NCI-H1105 (cell line): ENCODE measurements around the gene PNPLA2.

Experiments used
- DNase-seq: peaks from one replicate; lab custom pipeline; 2025; lab: John Stamatoyannopoulos, UW

Gene PNPLA2

DNA sequence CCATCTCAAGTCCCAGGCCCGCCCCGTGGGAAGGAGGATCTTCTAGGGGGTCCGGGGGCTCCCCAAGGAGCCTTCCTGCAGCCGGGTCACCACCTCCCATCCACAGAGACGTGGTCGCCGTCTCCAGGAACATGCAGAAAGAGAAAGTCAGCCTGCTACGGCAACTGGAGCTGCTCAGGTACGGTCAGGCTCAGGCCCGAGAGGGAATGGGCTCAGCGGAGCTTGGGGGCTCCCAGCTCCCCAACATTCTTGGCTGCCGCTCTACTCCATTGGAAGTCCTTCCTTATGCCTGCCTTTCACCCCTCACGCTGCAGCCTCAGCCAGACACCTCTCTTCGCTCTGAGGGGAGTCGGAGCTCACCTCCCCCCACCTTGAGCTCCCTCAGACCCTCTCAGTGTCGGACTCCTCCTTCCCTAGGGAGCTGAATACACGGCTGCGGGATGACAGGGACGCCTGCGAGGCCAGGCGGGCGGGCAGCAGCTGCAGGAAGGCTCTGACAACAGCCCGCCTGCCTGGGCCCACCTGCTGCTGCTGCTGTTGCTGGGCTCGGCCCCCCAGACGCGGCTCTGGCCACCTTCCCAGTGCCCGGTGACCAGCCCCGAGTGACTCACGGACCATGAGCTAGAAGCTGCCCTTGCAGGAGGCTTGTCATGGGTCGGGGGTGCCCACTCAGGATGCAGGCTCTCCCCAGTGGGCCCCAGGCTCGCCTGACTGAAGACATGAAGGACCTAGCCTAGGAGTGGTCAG, 12.6 kb downstream of the PNPLA2 start:
- DNase-seq, result no peak

GRCh38 chr11:831961-832528, 13.3 kb downstream of the PNPLA2 start:
- no peak for DNase-seq

- peak; percentile 46 for DNase-seq
Measured at GRCh38 chr11:832529-833113, 13.9 kb downstream of the PNPLA2 start, which contains the start of gene CD151. CD151 (plus strand) TSS chr11:832952; CDS start chr11:836070, 3,118 bp downstream.

GRCh38 chr11:833114-833791, 14.5 kb downstream of the PNPLA2 start:
- peak; percentile 27 for DNase-seq

DNA sequence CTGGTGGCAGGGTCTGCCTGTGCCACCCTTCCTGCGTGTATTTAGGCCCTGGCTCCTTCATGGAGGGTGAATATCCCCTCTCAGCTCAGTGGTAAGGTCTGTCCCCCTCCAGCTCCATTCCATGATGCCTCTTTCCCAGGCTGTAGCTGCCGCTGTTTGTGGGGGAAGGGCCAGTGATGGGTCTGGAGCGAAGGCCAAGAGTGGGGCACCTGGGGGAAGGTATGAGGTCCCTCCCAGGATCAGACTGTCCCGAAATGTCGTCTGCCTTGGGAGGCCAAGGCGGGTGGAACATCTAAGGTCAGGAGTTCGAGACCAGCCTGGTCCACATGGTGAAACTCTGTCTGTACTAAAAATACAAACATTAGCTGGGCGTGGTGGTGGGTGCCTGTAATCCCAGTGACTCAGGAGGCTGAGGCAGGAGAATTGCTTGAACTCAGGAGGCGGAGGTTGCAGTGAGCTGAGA, 15.2 kb downstream of the PNPLA2 start:
- no peak for DNase-seq

GRCh38 chr11:834371-835316, 15.9 kb downstream of the PNPLA2 start:
- DNase-seq, result no peak

DNA sequence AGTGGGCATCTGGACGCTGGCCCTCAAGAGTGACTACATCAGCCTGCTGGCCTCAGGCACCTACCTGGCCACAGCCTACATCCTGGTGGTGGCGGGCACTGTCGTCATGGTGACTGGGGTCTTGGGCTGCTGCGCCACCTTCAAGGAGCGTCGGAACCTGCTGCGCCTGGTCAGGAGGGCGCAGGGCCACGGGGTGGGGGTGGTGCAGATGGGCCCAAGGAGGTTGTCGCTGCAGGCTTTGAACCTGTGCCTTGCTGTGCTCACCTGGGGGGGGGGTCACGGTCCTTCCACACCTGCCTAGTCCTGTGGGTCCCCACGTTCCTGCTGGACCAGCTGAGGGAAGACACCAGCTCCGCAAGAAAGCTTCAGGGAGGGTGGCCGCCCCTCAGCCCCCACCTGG, 17.6 kb downstream of the PNPLA2 start:
- DNase-seq, result no peak

DNA sequence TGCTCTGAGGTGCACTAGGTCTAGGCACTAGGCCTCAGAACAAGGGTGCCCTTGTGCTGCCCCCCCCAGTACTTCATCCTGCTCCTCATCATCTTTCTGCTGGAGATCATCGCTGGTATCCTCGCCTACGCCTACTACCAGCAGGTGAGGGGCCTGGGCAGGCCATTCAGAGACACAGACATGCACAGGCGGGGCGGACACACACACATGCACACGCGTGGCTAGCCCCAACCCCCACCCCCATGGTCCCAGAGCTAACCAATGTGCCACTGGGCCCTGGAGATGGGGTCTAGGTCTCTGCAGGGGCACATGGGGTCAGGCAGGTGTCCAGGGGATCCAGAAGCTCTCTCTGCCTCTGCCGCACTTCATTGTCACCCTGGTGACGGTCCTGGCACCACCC, 18.0 kb downstream of the PNPLA2 start:
- DNase-seq, result no peak

DNA sequence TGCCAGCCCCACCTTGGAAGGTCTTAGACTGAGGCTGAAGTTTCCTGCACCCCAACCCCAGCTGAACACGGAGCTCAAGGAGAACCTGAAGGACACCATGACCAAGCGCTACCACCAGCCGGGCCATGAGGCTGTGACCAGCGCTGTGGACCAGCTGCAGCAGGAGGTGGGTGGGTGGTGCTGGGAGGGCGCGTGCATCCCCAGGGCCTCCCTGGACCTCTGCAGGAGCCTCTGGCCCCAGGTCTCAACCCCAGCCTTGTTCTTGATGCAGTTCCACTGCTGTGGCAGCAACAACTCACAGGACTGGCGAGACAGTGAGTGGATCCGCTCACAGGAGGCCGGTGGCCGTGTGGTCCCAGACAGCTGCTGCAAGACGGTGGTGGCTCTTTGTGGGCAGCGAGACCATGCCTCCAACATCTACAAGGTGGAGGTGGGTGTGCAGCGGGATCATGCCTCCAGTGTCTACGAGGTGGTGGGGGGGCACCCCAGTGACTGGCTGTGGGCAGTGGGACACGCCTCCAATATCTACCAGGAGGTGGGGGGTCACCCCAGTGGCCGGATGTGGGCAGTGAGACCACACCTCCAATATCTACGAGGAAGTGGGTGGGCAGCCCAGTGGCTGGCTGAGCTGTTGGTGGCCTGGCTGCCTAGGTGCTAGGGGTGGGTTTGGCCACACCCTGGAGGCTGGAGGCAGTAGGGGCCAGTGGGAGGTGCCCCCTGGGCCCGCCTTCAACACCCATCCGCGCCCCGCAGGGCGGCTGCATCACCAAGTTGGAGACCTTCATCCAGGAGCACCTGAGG, 18.7 kb downstream of the PNPLA2 start:
- no peak for DNase-seq

DNA sequence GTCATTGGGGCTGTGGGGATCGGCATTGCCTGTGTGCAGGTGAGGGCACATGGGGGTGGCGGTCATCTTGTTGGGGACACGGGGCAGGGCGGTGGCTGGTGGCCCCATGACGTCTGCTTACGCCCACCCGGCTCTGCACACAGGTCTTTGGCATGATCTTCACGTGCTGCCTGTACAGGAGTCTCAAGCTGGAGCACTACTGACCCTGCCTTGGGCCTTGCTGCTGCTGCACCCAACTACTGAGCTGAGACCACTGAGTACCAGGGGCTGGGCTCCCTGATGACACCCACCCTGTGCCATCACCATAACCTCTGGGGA, 19.2 kb downstream of the PNPLA2 start:
- DNase-seq, result no peak

DNA sequence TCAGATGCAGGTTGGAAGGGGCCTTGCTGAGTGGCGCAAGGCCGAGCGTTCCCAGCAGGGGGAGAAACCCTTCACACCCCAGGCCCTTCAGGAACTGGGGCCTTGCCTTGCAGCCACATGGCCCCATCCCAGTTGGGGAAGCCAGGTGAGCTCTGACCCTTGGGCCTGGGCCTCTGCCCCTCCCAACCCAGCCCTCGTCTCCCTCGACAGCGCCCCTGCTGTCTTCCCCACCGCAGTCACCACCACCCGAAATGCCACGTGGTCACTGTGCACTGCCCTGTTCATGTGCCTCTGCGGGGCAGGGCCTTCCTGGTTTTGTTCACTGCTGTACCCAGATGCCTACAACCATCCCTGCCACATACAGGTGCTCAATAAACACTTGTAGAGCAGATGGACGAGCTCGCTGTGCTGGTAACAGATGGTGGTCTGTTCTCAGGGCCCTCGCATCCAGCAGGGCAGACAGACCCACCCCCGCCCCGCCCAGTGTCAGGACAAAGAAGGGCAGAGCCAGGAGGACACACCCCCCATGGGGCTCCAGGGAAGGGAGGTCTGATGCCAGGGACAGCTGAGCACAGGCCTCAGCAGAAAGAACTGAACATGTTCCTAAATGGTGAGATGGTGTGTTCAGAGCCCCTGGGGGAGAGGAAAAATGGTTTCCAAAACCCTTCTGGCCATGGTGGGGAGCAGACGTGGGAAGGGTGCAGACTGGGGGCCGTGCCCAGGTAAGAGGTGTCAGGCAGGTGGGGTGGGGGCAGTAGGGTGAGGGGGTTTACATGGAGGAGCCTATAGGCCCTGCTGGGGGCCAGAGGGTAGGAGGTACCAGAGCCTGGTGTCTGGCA, 19.9 kb downstream of the PNPLA2 start:
- DNase-seq, result no peak

DNA sequence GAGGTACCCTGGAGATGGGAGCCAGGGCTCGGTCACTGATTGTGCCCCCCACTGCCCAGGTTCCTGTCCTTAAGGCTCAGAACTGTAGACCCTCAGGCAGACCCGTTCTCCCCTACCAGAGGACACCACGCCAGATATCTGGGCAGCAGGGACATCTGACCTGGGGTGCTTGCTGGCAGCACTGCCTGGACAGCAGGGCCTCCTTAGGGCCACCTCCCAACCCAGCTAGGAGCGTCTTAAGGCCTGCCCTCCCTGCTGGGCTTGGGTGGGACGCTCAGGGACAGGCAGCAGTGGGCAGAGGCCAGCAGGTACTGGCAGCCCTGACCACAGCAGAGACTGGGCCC, 20.5 kb downstream of the PNPLA2 start:
- no peak for DNase-seq

- DNase-seq, result no peak
Measured at GRCh38 chr11:839875-840617, 21.3 kb downstream of the PNPLA2 start.

GRCh38 chr11:841981-842369, 23.3 kb downstream of the PNPLA2 start:
- DNase-seq, result no peak

GRCh38 chr11:842370-843002, 23.8 kb downstream of the PNPLA2 start, which contains the start of the genes POLR2L and TSPAN4:
POLR2L (minus strand) TSS chr11:842529; CDS start chr11:842508, 21 bp downstream.
TSPAN4 (plus strand) TSS chr11:842852; CDS start chr11:850305, 7,453 bp downstream.
- DNase-seq, result peak; percentile 83

GRCh38 chr11:843086-843734, 24.5 kb downstream of the PNPLA2 start:
- no peak for DNase-seq

- DNase-seq, result no peak
Measured at GRCh38 chr11:843818-844692, 25.3 kb downstream of the PNPLA2 start.
